Liver (tissue), 9 donors: ENCODE measurements around the gene ARID5B. TPM values are rescaled to one million over a fixed set of nuclear protein-coding genes. Genes with fewer than 3 reads are reported as not detected.

Experiments
- DNase-seq: peaks from one replicate; pipeline ENCODE4 v3.0.0-alpha.2; 2017; ENCODE audit warnings: low spot score
- H3K27ac ChIP-seq, 2 donors: one replicate each; pipeline ENCODE4 v1.7.0; 2013; ENCODE audit warnings: inconsistent platforms in 2 of 2, low read length in 2 of 2, control low read depth in 1 of 2, low read depth in 1 of 2, mild to moderate bottlenecking in 1 of 2
- H3K27me3 ChIP-seq, 4 donors: one replicate each; pipeline versions ENCODE4 v1.6.1 to v1.7.0; 2013; ENCODE audit warnings: low read length in 3 of 4, inconsistent platforms in 1 of 4, mild to moderate bottlenecking in 1 of 4, moderate library complexity in 1 of 4; ENCODE audit not compliant: control insufficient read depth in 4 of 4, insufficient read depth in 4 of 4
- H3K36me3 ChIP-seq, 4 donors: one replicate each; pipeline versions ENCODE4 v1.6.1 to v1.7.0; 2013; ENCODE audit warnings: low read length in 3 of 4, mild to moderate bottlenecking in 3 of 4, low read depth in 1 of 4, moderate library complexity in 1 of 4; ENCODE audit not compliant: control insufficient read depth in 4 of 4, insufficient read depth in 3 of 4
- H3K4me1 ChIP-seq, 4 donors: one replicate each; pipeline versions ENCODE4 v1.6.1 to v1.7.0; 2013; ENCODE audit warnings: low read length in 3 of 4, mild to moderate bottlenecking in 3 of 4, moderate library complexity in 1 of 4; ENCODE audit not compliant: control insufficient read depth in 4 of 4, insufficient read depth in 4 of 4
- H3K4me3 ChIP-seq, 3 donors: one replicate each; pipeline versions ENCODE4 v1.6.1 to v1.7.0; 2013; ENCODE audit warnings: low read length in 3 of 3, control low read depth in 1 of 3, low read depth in 1 of 3, mild to moderate bottlenecking in 1 of 3
- H3K9ac ChIP-seq, 2 donors: one replicate each; pipeline ENCODE4 v1.7.0; 2013; ENCODE audit warnings: low read length in 2 of 2, mild to moderate bottlenecking in 2 of 2, moderate library complexity in 2 of 2, control low read depth in 1 of 2, low read depth in 1 of 2
- H3K9me3 ChIP-seq, 4 donors: one replicate each; pipeline versions ENCODE4 v1.6.1 to v1.7.0; 2013; ENCODE audit warnings: low read length in 3 of 4; ENCODE audit not compliant: control insufficient read depth in 4 of 4
- CTCF ChIP-seq: fragments of 150-350 bp; IDR thresholded peaks from 2 replicates; pipeline ENCODE4 v1.5.1; 2017; ENCODE audit warnings: improper control_type of control experiment, low read depth, low read length; ENCODE audit not compliant: missing input control
- EGR1 ChIP-seq, 2 donors: IDR thresholded peaks; 2 replicates each; pipeline ENCODE4 v1.6.1; 2016 to 2018; ENCODE audit warnings: antibody characterized with exemption in 2 of 2, low read depth in 2 of 2
- FOXA1 ChIP-seq: IDR thresholded peaks from 2 replicates; pipeline ENCODE4 v1.6.1; 2016; ENCODE audit warnings: antibody characterized with exemption
- FOXA2 ChIP-seq: IDR thresholded peaks from 2 replicates; pipeline ENCODE4 v1.6.1; 2016; ENCODE audit warnings: antibody characterized with exemption
- GABPA ChIP-seq, 2 donors: IDR thresholded peaks in 1 of 2; conservative IDR thresholded peaks in 1 of 2; 2 replicates each; pipeline ENCODE4 v1.6.1; 2016; ENCODE audit warnings: antibody characterized with exemption in 2 of 2, mild to moderate bottlenecking in 1 of 2, moderate library complexity in 1 of 2
- HNF4A ChIP-seq, 2 donors: conservative IDR thresholded peaks; 2 replicates each; pipeline ENCODE4 v1.6.1; 2016; ENCODE audit warnings: antibody characterized with exemption in 2 of 2, mild to moderate bottlenecking in 2 of 2
- HNF4G ChIP-seq: IDR thresholded peaks from 2 replicates; pipeline ENCODE4 v1.6.1; 2016; ENCODE audit warnings: antibody characterized with exemption
- JUND ChIP-seq, 2 donors: IDR thresholded peaks; 2 replicates each; pipeline ENCODE4 v1.6.1; 2016; ENCODE audit warnings: antibody characterized with exemption in 2 of 2
- MAX ChIP-seq: IDR thresholded peaks from 2 replicates; pipeline ENCODE4 v1.6.1; 2016; ENCODE audit warnings: antibody characterized with exemption
- RAD21 ChIP-seq, 2 donors: IDR thresholded peaks; 2 replicates each; pipeline ENCODE4 v1.6.1; 2016; ENCODE audit warnings: antibody characterized with exemption in 2 of 2, mild to moderate bottlenecking in 2 of 2
- RXRA ChIP-seq, 2 donors: IDR thresholded peaks; 2 replicates each; pipeline ENCODE4 v1.6.1; 2017 to 2018; ENCODE audit warnings: antibody characterized with exemption in 2 of 2, mild to moderate bottlenecking in 1 of 2
- SP1 ChIP-seq: IDR thresholded peaks from 2 replicates; pipeline ENCODE4 v1.6.1; 2018; ENCODE audit warnings: antibody characterized with exemption, mild to moderate bottlenecking
- TAF1 ChIP-seq: conservative IDR thresholded peaks from 2 replicates; pipeline ENCODE4 v1.6.1; 2016; ENCODE audit warnings: antibody characterized with exemption, mild to moderate bottlenecking
- YY1 ChIP-seq: IDR thresholded peaks from 2 replicates; pipeline ENCODE4 v1.6.1; 2016; ENCODE audit warnings: antibody characterized with exemption, mild to moderate bottlenecking
- WGBS: extraction: QIAGEN DNeasy Blood & Tissue Kit; methylation state at CpG from one replicate; pipeline ENCODE4 v1.1.7; 2013; 5-methylcytosine and 5-hydroxymethylcytosine counted together
- polyA plus RNA-seq, 2 donors: library from polyadenylated mRNA; stranded (reverse) in 1 of 2; unstranded in 1 of 2; fragments of 200-250 nt in 1 of 2; fragments of >200 nt in 1 of 2; fragmentation: Nextera tagmentation in 1 of 2; extraction: Ambion mirVana in 1 of 2; gene quantifications; one replicate each; pipeline versions ENCODE4 v1.2.1 to v1.2.3, GENCODE V29; 2013 to 2015
- total RNA-seq, 2 donors: library from RNA; depleted of rRNA; stranded (reverse); fragments of >200 nt; gene quantifications; one replicate each; pipeline ENCODE4 v1.2.3, GENCODE V29; 2014
- TF ChIP-seq, protein P1 (sequence below): IDR thresholded peaks from 2 replicates; pipeline ENCODE4 v1.6.1; 2016; ENCODE audit warnings: antibody characterized with exemption, mild to moderate bottlenecking
- TF ChIP-seq, protein P2 (sequence below): IDR thresholded peaks from 2 replicates; pipeline ENCODE4 v1.6.1; 2016; ENCODE audit warnings: antibody characterized with exemption
- donor health status: healthy.
- donor health status: healthy.
- donor health status: healthy.
- donor health status: healthy.
- donor health status: healthy.

Gene ARID5B
- total and polyA plus RNA-seq, 4 donors: 1.3 to 6.4 (median 5.2) TPM

GRCh38 chr10:62080905-62081304 is 179.4 kb downstream of the ARID5B start (continued):
- TF ChIP-seq, protein P1, sequence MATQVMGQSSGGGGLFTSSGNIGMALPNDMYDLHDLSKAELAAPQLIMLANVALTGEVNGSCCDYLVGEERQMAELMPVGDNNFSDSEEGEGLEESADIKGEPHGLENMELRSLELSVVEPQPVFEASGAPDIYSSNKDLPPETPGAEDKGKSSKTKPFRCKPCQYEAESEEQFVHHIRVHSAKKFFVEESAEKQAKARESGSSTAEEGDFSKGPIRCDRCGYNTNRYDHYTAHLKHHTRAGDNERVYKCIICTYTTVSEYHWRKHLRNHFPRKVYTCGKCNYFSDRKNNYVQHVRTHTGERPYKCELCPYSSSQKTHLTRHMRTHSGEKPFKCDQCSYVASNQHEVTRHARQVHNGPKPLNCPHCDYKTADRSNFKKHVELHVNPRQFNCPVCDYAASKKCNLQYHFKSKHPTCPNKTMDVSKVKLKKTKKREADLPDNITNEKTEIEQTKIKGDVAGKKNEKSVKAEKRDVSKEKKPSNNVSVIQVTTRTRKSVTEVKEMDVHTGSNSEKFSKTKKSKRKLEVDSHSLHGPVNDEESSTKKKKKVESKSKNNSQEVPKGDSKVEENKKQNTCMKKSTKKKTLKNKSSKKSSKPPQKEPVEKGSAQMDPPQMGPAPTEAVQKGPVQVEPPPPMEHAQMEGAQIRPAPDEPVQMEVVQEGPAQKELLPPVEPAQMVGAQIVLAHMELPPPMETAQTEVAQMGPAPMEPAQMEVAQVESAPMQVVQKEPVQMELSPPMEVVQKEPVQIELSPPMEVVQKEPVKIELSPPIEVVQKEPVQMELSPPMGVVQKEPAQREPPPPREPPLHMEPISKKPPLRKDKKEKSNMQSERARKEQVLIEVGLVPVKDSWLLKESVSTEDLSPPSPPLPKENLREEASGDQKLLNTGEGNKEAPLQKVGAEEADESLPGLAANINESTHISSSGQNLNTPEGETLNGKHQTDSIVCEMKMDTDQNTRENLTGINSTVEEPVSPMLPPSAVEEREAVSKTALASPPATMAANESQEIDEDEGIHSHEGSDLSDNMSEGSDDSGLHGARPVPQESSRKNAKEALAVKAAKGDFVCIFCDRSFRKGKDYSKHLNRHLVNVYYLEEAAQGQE: no peak
- TF ChIP-seq HNF4G: no peak

- no peak for DNase-seq
- Histone ChIP-seq H3K9me3 (no peaks in the 10 kb centered on the region), H3K27ac (no peak overlapping the region), H3K4me3 (no peak overlapping the region), H3K36me3 (peaks cover 5 to 8% (median 5%) of the 10 kb centered on the region in 4 donors), H3K9ac (no peak overlapping the region), H3K4me1 (peaks cover 0 to 11% (median 0%) of the 10 kb centered on the region in 4 donors), H3K27me3 (no peaks in the 10 kb centered on the region)
- WGBS: 81% methylated on average over 5 of the region's 5 CpGs
- no peak for TF ChIP-seq SP1
- TF ChIP-seq, protein P2, sequence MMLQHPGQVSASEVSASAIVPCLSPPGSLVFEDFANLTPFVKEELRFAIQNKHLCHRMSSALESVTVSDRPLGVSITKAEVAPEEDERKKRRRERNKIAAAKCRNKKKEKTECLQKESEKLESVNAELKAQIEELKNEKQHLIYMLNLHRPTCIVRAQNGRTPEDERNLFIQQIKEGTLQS: no peak
- TF ChIP-seq JUND (IDR thresholded peaks at IDR 0.05): no peak
- TF ChIP-seq FOXA2: no peak
- TF ChIP-seq RAD21 (IDR thresholded peaks at IDR 0.05): no peak
- TF ChIP-seq YY1: no peak
- TF ChIP-seq RXRA (IDR thresholded peaks at IDR 0.05): no peak
- TF ChIP-seq, protein P1: no peak
- TF ChIP-seq MAX: no peak
- TF ChIP-seq FOXA1: no peak
- TF ChIP-seq CTCF: no peak
- no peak for TF ChIP-seq EGR1 (IDR thresholded peaks at IDR 0.05; ENCODE audit: low read depth in 2 of 2)
- no peak for TF ChIP-seq HNF4A (conservative IDR thresholded peaks at IDR 0.05)
- TF ChIP-seq GABPA (IDR thresholded peaks at IDR 0.05 in 1 of 2, conservative IDR thresholded peaks at IDR 0.05 in 1 of 2): no peak
- no peak for TF ChIP-seq TAF1
Measured at GRCh38 chr10:62081341-62082270, 180.1 kb downstream of the ARID5B start.
